PFSK-1 (cell line): ENCODE data around the gene ZNF362.

Source experiments
- FOXP2 ChIP-seq: optimal IDR thresholded peaks from 2 replicates; pipeline ENCODE3; 2011; ENCODE audit warnings: borderline replicate concordance, control low read depth, inconsistent platforms; ENCODE audit not compliant: insufficient read depth; ENCODE audit errors: extremely low read length, extremely low read depth
- POLR2AphosphoS5 ChIP-seq: IDR thresholded peaks from 2 replicates; pipeline ENCODE4 v1.6.1; 2012; ENCODE audit warnings: low read depth, mild to moderate bottlenecking, control low read depth, low read length, moderate library complexity
- SIN3A ChIP-seq: IDR thresholded peaks from 2 replicates; pipeline ENCODE4 v1.6.1; 2012; ENCODE audit warnings: mild to moderate bottlenecking, low read length, moderate library complexity, borderline replicate concordance; ENCODE audit not compliant: insufficient read depth

- no peak for TF ChIP-seq POLR2AphosphoS5
- TF ChIP-seq FOXP2: no peak
- no peak for TF ChIP-seq SIN3A
Observed at GRCh38 chr1:33273961-33274371, 17.7 kb downstream of the ZNF362 start.
